Upper lobe of right lung (tissue), 1 donor: Measurements from ENCODE around the gene FLOT2. TPM values are rescaled to one million over a fixed set of nuclear protein-coding genes. Genes with fewer than 3 reads are reported as not detected.
A peak's percentile ranks its signal among the peaks of the same experiment; 100 is the strongest.

Source experiments
- ATAC-seq: fragments of 200-7000 bp; cut with Tn5 transposase; one replicate; pipeline ENCODE4 v1.9.1; 2020; ENCODE audit warnings: mild to moderate bottlenecking, moderate library complexity
- DNase-seq: peaks from one replicate; pipeline ENCODE4 v3.0.0-alpha.2; 2020
- H3K27ac ChIP-seq: fragments of 200-600 bp; one replicate; pipeline ENCODE4 v1.8.0; 2022
- H3K27me3 ChIP-seq: fragments of 200-600 bp; one replicate; pipeline ENCODE4 v1.8.0; 2022; ENCODE audit warnings: mild to moderate bottlenecking
- H3K36me3 ChIP-seq: fragments of 200-600 bp; one replicate; pipeline ENCODE4 v1.8.0; 2022
- H3K4me1 ChIP-seq: fragments of 200-600 bp; one replicate; pipeline ENCODE4 v1.8.0; 2022
- H3K4me3 ChIP-seq: fragments of 200-600 bp; one replicate; pipeline ENCODE4 v1.8.0; 2022; ENCODE audit warnings: mild to moderate bottlenecking
- H3K9me3 ChIP-seq: fragments of 200-600 bp; one replicate; pipeline ENCODE4 v1.8.0; 2022
- intact Hi-C: fragments of 100-400 bp; cut with DNase I; formaldehyde crosslinking; loops from one replicate; pipeline ENCODE4 v1.11.0; 2022
- long read RNA-seq: library from polyadenylated mRNA; unstranded; transcript quantifications from one replicate; pipeline ENCODE4 v2.0.0, GENCODE V29; 2021
- total RNA-seq: library from RNA; stranded (reverse); fragmentation: NEBNext Ultra II Directional; extraction: Animal tissue kit (Norgen Biotek cat#: 25700); gene quantifications from one replicate; pipeline ENCODE4 v1.2.1, GENCODE V29; 2021
- TF ChIP-seq, protein P1 (sequence below): fragments of 200-600 bp; IDR thresholded peaks from one replicate; pipeline ENCODE4 v1.8.0; 2022; ENCODE audit warnings: antibody characterized with exemption
- donor health status: DM: no; HTN: yes; CAD: no; lungs with severe emphysema.

Gene FLOT2, protein sequence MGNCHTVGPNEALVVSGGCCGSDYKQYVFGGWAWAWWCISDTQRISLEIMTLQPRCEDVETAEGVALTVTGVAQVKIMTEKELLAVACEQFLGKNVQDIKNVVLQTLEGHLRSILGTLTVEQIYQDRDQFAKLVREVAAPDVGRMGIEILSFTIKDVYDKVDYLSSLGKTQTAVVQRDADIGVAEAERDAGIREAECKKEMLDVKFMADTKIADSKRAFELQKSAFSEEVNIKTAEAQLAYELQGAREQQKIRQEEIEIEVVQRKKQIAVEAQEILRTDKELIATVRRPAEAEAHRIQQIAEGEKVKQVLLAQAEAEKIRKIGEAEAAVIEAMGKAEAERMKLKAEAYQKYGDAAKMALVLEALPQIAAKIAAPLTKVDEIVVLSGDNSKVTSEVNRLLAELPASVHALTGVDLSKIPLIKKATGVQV
- total RNA-seq, result 157 TPM
- long read RNA-seq, transcript FLOT2-202 (11 exons, 2,618 nt), result major isoform, 296 of 394 reads
- long read RNA-seq, transcript FLOT2-210 (11 exons, 2,585 nt), result minor isoform, 19 of 394 reads
- long read RNA-seq, partial matches to known transcripts, result 21 of 394 reads
- long read RNA-seq, other reads (novel, unspliced or antisense), result 56 of 394 reads

DNA sequence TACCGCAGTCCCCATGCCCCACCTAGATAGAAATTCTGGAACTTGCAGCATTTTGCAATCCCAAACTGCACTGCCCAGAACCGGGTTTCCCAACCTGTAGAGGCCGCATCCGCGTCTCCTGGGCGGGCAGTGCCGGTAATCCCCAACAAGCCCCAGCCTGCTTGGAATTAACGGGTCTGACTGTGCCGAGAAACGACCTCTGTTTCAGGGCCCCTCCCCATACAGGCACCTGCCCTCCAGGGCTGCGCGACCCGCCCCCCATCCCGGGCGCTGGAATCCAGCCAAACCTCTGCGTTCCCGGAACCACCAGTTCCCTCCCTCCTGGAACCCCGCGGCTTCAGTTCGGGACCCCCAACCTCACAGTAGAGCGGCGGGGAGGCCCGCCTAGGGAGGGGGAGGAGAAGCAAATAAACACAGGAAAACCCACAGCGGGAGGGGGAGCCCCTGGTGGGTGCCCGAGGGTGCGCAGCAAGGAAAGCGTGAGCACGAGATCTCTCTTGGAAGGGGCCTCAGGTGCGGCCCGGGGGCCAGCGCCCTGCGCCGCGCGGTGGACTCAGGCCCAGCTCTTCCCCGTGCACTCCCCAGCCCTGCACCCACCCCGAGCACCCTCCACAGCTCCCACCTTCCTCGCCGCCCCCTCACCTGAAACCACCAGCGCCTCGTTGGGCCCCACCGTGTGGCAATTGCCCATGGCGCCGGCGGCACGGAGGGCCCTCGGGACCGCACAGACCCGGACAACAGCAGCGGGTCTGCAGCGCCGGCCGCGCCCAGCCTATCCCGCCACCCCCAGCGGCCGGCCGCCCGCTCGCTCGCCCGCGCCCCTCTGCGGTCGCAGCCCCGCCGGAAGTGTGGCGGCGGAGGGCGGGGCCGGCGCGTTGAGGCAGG, at the start of gene FLOT2:
FLOT2 (minus strand) TSS at position 850 of the 885 bp plus-strand sequence; CDS start at position 691, 159 bp downstream.
- intact Hi-C loops, result no loop called here
- Histone ChIP-seq H3K36me3 (no peaks in the 10 kb centered on the region), H3K27me3 (no peaks in the 10 kb centered on the region), H3K4me3 (peak within 1 kb of the TSS; percentile 89), H3K4me1 (peaks cover 50% of the 10 kb centered on the region), H3K27ac (peak within 1 kb of the TSS; percentile 98), H3K9me3 (no peaks in the 10 kb centered on the region)
- TF ChIP-seq, protein P1, sequence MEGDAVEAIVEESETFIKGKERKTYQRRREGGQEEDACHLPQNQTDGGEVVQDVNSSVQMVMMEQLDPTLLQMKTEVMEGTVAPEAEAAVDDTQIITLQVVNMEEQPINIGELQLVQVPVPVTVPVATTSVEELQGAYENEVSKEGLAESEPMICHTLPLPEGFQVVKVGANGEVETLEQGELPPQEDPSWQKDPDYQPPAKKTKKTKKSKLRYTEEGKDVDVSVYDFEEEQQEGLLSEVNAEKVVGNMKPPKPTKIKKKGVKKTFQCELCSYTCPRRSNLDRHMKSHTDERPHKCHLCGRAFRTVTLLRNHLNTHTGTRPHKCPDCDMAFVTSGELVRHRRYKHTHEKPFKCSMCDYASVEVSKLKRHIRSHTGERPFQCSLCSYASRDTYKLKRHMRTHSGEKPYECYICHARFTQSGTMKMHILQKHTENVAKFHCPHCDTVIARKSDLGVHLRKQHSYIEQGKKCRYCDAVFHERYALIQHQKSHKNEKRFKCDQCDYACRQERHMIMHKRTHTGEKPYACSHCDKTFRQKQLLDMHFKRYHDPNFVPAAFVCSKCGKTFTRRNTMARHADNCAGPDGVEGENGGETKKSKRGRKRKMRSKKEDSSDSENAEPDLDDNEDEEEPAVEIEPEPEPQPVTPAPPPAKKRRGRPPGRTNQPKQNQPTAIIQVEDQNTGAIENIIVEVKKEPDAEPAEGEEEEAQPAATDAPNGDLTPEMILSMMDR, result peak; percentile 29
- peak; percentile 89 for DNase-seq
- peak; percentile 82 for ATAC-seq

DNA sequence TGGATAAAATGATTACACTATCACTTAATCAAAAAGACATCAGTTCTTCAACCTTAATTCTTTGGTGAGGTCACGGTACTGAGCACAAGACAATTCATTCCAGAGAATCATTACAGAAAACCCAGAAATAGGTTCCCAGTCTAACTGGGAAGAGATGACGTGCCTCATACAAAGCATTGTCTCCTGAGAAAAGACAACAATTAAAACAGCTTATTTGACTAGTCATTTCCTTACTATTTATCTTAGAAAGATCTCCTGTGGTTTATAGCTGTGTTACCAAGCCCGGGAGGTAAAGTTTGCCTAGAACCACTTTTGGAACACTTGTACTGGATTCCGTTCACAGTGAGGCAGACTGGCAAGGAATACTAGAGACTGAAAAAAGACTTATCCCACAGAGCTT, 48.7 kb upstream of the FLOT2 start:
- no peaks in the 10 kb centered on the region for H3K9me3 ChIP-seq
- intact Hi-C loops, result no loop called here
- no peak for DNase-seq
- peaks cover 41% of the 10 kb centered on the region for H3K4me1 ChIP-seq
- peak overlapping the region; percentile 12 for H3K27ac ChIP-seq
- H3K27me3 ChIP-seq, result no peaks in the 10 kb centered on the region
- H3K4me3 ChIP-seq, result no peak overlapping the region
- H3K36me3 ChIP-seq, result peaks cover 10% of the 10 kb centered on the region
- TF ChIP-seq, protein P1, result no peak
- no peak for ATAC-seq

DNA sequence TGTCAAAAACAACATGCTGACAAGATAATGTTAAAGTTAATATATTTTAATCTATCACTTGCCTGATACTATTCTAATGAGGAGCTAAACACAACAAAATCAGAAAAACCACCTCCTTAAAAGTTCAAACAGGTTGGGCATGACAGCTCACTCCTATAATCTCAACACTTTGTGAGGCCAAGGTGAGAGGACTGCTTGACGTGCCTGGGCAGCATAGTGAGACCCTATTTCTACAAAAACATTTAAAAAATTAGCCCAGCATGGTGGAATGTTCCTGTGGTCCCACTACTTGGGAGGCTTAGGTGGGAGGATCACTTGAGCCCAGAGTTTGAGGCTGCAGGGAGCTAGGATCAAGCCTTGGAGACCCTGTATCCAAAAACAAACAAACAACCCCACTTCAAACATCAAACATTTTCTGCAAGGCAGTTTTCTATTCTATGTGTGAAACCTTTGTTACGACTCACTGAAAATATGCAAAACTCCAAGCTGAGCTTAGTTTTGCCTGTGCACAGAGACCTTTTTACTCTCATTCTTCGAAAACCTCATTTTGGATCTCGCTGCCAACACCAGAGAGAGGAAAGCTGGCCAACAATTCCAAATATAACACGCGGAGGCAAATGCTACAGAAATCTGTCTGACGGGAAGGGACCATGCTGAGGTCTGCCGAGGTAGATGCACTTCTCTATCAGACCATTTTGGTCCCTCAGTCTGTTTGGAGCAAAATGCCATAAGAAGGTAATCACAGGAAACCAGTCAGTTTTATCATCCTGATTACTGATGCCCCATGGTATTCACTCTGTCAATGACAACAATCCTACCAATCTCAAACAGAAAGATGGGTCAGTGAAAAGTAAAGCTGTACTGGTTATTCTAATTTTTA, 47.6 kb upstream of the FLOT2 start:
- H3K4me1 ChIP-seq, result peaks cover 52% of the 10 kb centered on the region
- DNase-seq (no peak), ATAC-seq (no peak)
- no peaks in the 10 kb centered on the region for H3K27me3 ChIP-seq
- H3K27ac ChIP-seq, result no peak overlapping the region
- H3K4me3 ChIP-seq, result no peak overlapping the region
- H3K9me3 ChIP-seq, result no peaks in the 10 kb centered on the region
- TF ChIP-seq, protein P1, result no peak
- peaks cover 10% of the 10 kb centered on the region for H3K36me3 ChIP-seq
- intact Hi-C loops, result no loop called here

DNA sequence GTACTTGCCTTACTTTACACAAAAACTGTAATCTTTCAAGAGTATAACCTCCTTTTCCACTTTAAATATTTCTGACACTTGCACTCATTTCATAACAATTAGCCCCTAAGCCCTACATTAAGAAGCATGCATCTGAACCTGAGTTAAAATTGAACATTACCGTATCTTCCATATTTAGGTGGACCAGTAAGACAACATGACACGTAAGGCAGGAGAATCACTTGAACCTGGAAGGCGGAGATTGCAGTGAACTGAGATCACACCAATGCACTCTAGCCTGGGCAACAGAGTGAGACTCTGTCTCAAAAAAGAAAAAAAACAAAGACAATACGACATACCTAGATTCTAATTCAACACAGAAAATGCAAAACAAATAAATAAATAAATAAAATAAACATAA, 46.8 kb upstream of the FLOT2 start:
- DNase-seq, result no peak
- TF ChIP-seq, protein P1, result no peak
- H3K4me1 ChIP-seq, result peaks cover 59% of the 10 kb centered on the region
- H3K9me3 ChIP-seq, result no peaks in the 10 kb centered on the region
- intact Hi-C loops, result no loop called here
- no peaks in the 10 kb centered on the region for H3K27me3 ChIP-seq
- H3K36me3 ChIP-seq, result peaks cover 10% of the 10 kb centered on the region
- H3K27ac ChIP-seq, result no peak overlapping the region
- H3K4me3 ChIP-seq, result no peak overlapping the region
- no peak for ATAC-seq

DNA sequence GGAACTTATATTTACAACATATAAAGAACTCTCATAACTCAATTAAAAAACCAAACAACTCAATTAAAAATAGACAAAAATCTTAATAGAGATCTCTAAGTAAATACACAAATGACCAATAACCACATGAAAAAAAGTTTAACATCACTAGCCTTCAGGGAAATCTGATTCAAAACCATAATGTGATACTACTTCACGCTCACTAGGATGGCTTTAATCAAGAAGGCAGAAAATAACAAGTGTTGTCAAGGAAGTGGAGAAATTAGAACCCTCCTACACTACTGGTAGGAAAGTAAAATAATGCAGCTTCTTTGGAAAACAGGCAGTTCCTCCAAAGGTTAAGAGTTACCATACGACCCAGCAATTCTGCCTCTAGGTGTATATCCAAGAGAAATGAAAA, 45.4 kb upstream of the FLOT2 start:
- Histone ChIP-seq H3K4me3 (no peak overlapping the region), H3K27me3 (no peaks in the 10 kb centered on the region), H3K27ac (no peak overlapping the region), H3K36me3 (peaks cover 10% of the 10 kb centered on the region), H3K4me1 (peaks cover 64% of the 10 kb centered on the region), H3K9me3 (no peaks in the 10 kb centered on the region)
- intact Hi-C loops, result no loop called here
- DNase-seq (no peak), ATAC-seq (no peak)
- TF ChIP-seq, protein P1, result no peak
